ENCODE data around the gene NLGN2. TPM values are rescaled to one million over a fixed set of nuclear protein-coding genes. Genes with fewer than 3 reads are reported as not detected.

The NLGN2 gene
- total RNA-seq, 2 experiments from 2014 or later = 7.6 to 8.4 TPM

GRCh38 chr17:7437369-7437863 lies 29.8 kb downstream of the NLGN2 start:
- ATAC-seq (ENCODE audit: poor library complexity) (no peak), DNase-seq (peak in 1 of 14 experiments; percentile 17)
- no peaks in the 10 kb centered on the region for H3K36me3 ChIP-seq (ENCODE audit: insufficient read depth, low read length)
- H3K4me1 ChIP-seq (ENCODE audit: insufficient read depth, low read length) = peaks cover 60% of the 10 kb centered on the region
- Mint-ChIP-seq H3K36me3 (ENCODE audit: low read depth) (peaks cover 4% of the 10 kb centered on the region), H3K9me3 (no peaks in the 10 kb centered on the region), H3K4me1 (ENCODE audit: low read depth) (peaks cover 48% of the 10 kb centered on the region), H3K27me3 (peaks cover 38% of the 10 kb centered on the region), H3K27ac (peak overlapping the region; percentile 43), H3K4me3 (peak overlapping the region; percentile 85)
- intact Hi-C loops (cut with DNase I, micrococcal nuclease) = loop anchor here (1.0 to 10.0 kb wide), 11 partner anchors 41 to 390 kb away; partner anchors contain the start of genes CTDNEP1 (in 1 of the 2), EIF5A (in 1 of the 2), ELP5 (in 1 of the 2) and KCTD11 (in 1 of the 2)
- no peak for TF ChIP-seq CTCF (IDR thresholded peaks at IDR 0.05)
- peaks cover 0 to 12% of the 10 kb centered on the region in 2 experiments for H3K9me3 ChIP-seq (ENCODE audit: control insufficient read depth in 1 of 2, insufficient read depth in 1 of 2, low read length in 2 of 2)
- ChIA-PET CTCF (interaction anchor here (0.6 to 4.8 kb wide), 39 partner anchors 8 to 385 kb away, joined by 3 to 61 read pairs (median 5); partner anchors contain the start of genes CHRNB1, MPDU1, NEURL4 and PLSCR3), POLR2A (interaction anchor here (0.9 to 9.0 kb wide), 23 partner anchors 10 to 392 kb away, joined by 3 to 156 read pairs (median 10); partner anchors contain the start of genes MPDU1, PLSCR3, POLR2A and SAT2)
- H3K4me3 ChIP-seq (ENCODE audit: low read length) = peak overlapping the region; percentile 16
- peaks cover 35 to 42% of the 10 kb centered on the region in 2 experiments for H3K27me3 ChIP-seq (ENCODE audit: control insufficient read depth in 1 of 2, insufficient read depth in 2 of 2, low read length in 2 of 2)
- no peak overlapping the region for H3K27ac ChIP-seq (ENCODE audit: low read depth in 1 of 2, low read length in 2 of 2)

DNA sequence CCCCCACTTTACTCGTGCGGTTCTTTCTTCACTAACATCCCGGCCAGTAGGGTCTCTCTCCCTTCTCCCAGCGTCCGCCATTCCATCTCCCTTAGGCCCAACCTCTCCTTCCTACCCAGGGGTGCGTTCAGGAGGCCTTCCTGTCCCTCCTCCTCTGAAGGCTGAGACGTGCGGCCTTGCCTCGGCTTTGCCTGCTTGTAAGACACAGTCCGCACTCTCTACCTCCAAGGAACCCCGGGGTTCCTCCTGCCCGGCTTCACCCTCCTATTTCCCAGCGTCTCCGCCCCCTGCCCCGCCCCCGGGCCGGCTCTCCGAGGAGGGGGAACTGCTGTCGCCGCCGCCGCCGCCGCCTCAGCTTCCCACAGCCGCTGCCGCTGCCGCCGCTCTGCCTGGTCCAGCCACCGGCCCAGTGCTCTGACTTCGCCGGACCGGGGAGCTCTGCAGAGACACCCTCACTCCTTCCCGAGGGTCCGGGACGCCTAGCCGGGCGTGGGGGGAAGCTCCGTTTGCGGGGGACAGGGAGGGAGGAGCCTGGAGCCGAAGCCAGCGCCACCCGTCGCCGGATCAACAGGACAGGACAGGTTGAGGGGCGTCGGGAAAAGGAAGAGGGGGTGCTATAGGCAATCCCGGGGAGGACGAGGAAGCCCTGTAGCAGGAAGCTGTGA lies 30.4 kb downstream of the NLGN2 start:
- CTCF ChIA-PET = interaction anchor here (1.7 to 4.8 kb wide), 8 partner anchors 17 to 123 kb away, joined by 3 to 61 read pairs (median 36); partner anchors contain the start of genes POLR2A, SENP3, TMEM95 and ZBTB4
- no peaks in the 10 kb centered on the region for H3K36me3 ChIP-seq (ENCODE audit: insufficient read depth, low read length)
- H3K4me3 ChIP-seq (ENCODE audit: low read length) = peak overlapping the region; percentile 39
- ATAC-seq (ENCODE audit: poor library complexity) (no peak), DNase-seq (peak in 13 of 14 experiments; percentile 23 to 83 (median 59))
- Mint-ChIP-seq H3K9me3 (no peaks in the 10 kb centered on the region), H3K4me3 (peak overlapping the region; percentile 85), H3K27me3 (peaks cover 44% of the 10 kb centered on the region), H3K36me3 (ENCODE audit: low read depth) (peaks cover 4% of the 10 kb centered on the region), H3K4me1 (ENCODE audit: low read depth) (peaks cover 48% of the 10 kb centered on the region), H3K27ac (peak overlapping the region; percentile 43)
- POLR2A ChIA-PET = interaction anchor here (0.6 to 9.0 kb wide), 7 partner anchors 17 to 249 kb away, joined by 3 to 156 read pairs (median 4); partner anchors contain the start of genes GABARAP, POLR2A, SLC35G6 and TP53
- H3K4me1 ChIP-seq (ENCODE audit: insufficient read depth, low read length) = peaks cover 60% of the 10 kb centered on the region
- no peak overlapping the region for H3K27ac ChIP-seq (ENCODE audit: low read depth in 1 of 2, low read length in 2 of 2)
- H3K9me3 ChIP-seq (ENCODE audit: control insufficient read depth in 1 of 2, insufficient read depth in 1 of 2, low read length in 2 of 2) = peaks cover 0 to 12% of the 10 kb centered on the region in 2 experiments
- peaks cover 38 to 47% of the 10 kb centered on the region in 2 experiments for H3K27me3 ChIP-seq (ENCODE audit: control insufficient read depth in 1 of 2, insufficient read depth in 2 of 2, low read length in 2 of 2)
- intact Hi-C loops (cut with DNase I, micrococcal nuclease) = loop anchor here (1.0 to 10.0 kb wide), 11 partner anchors 41 to 391 kb away; partner anchors contain the start of genes CTDNEP1 (in 1 of the 2), EIF5A (in 1 of the 2), ELP5 (in 1 of the 2) and KCTD11 (in 1 of the 2)
- no peak for TF ChIP-seq CTCF (IDR thresholded peaks at IDR 0.05)

Measured in CD4-positive, alpha-beta T cell (primary cell).